OCI-LY3 (cell line): ENCODE results near the gene ZMIZ1.

Source experiments
- EZH2phosphoT487 ChIP-seq: fragments of 200-600 bp; shearing (Covaris generic); IDR thresholded peaks from 2 replicates; pipeline ENCODE4 v1.6.1; 2018; ENCODE audit warnings: antibody characterized with exemption, mixed run types, low read depth
- TF ChIP-seq, protein P1 (sequence below): fragments of 200-600, 300-600 bp; sonication (generic); IDR thresholded peaks from 2 replicates; pipeline ENCODE4 v1.5.1; 2014; ENCODE audit warnings: antibody characterized with exemption, low read length, low read depth

DNA sequence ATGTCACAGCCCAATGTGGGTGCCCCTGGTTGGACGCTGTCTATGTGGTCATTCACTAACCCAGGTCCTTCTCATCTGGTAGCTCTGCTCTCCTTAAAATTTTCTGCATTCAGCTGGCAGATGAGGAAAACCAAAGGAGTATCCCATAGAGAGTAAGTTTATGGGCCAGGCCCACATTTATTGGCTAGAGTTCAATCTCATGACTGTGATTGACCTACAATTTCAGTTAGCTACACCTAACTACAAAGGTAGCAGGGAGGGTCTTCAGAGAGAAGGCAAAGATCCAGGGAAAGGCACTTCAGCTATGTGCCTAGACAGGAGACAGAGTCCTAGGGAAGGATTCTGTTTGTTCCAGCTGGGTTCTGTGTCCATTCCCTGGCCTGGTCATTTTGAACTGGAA is 254.8 kb downstream of the ZMIZ1 start:
- TF ChIP-seq, protein P1, sequence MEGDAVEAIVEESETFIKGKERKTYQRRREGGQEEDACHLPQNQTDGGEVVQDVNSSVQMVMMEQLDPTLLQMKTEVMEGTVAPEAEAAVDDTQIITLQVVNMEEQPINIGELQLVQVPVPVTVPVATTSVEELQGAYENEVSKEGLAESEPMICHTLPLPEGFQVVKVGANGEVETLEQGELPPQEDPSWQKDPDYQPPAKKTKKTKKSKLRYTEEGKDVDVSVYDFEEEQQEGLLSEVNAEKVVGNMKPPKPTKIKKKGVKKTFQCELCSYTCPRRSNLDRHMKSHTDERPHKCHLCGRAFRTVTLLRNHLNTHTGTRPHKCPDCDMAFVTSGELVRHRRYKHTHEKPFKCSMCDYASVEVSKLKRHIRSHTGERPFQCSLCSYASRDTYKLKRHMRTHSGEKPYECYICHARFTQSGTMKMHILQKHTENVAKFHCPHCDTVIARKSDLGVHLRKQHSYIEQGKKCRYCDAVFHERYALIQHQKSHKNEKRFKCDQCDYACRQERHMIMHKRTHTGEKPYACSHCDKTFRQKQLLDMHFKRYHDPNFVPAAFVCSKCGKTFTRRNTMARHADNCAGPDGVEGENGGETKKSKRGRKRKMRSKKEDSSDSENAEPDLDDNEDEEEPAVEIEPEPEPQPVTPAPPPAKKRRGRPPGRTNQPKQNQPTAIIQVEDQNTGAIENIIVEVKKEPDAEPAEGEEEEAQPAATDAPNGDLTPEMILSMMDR: no peak
- no peak for TF ChIP-seq EZH2phosphoT487
